ENCODE results near the gene NPPB.
"Not testable (repeated sequence)": the region's sequence is repeated elsewhere in the genome, so short reads cannot be mapped to it uniquely, and the experiment has no call there.

Gene NPPB

GRCh38 chr1:11858613-11858967, at the start of gene NPPB:
NPPB (minus strand) TSS chr1:11858945; CDS start chr1:11858833, 112 bp downstream.
- no peak for DNase-seq

- DNase-seq, result peak; percentile 70 to 77
These were observed 49.4 kb upstream of the NPPB start for GRCh38 chr1:11908095-11908675.

- peak; percentile 88 to 90 for DNase-seq
These were observed 48.7 kb upstream of the NPPB start for GRCh38 chr1:11907275-11908094.

GRCh38 chr1:11906870-11907269, 48.1 kb upstream of the NPPB start:
- no peak for DNase-seq

- DNase-seq, result no peak
These were observed 46.2 kb upstream of the NPPB start for GRCh38 chr1:11904978-11905377.

GRCh38 chr1:11904156-11904555, 45.4 kb upstream of the NPPB start:
- not testable (repeated sequence) for DNase-seq

GRCh38 chr1:11903210-11903609, 44.5 kb upstream of the NPPB start:
- no peak for DNase-seq

GRCh38 chr1:11901446-11901845, 42.7 kb upstream of the NPPB start:
- not testable (repeated sequence) for DNase-seq

GRCh38 chr1:11898831-11899467, 40.2 kb upstream of the NPPB start:
- DNase-seq, result no peak

GRCh38 chr1:11898086-11898785, 39.5 kb upstream of the NPPB start:
- DNase-seq, result no peak

- DNase-seq, result not testable (repeated sequence)
These were observed 35.8 kb upstream of the NPPB start for GRCh38 chr1:11894501-11894900.

GRCh38 chr1:11893907-11894251, 35.1 kb upstream of the NPPB start:
- DNase-seq, result peak; percentile 74 to 79

- DNase-seq, result no peak
These were observed 32.9 kb upstream of the NPPB start for GRCh38 chr1:11891433-11892186.

- no peak for DNase-seq
These were observed 30.1 kb upstream of the NPPB start for GRCh38 chr1:11888877-11889208.

- no peak for DNase-seq
These were observed 29.6 kb upstream of the NPPB start for GRCh38 chr1:11888206-11888876.

- no peak for DNase-seq
These were observed 28.9 kb upstream of the NPPB start for GRCh38 chr1:11887666-11888007.

- DNase-seq, result no peak
These were observed 28.4 kb upstream of the NPPB start for GRCh38 chr1:11886986-11887665.

GRCh38 chr1:11885916-11886315, 27.2 kb upstream of the NPPB start:
- DNase-seq, result no peak

GRCh38 chr1:11882814-11883538, 24.2 kb upstream of the NPPB start:
- no peak for DNase-seq

GRCh38 chr1:11881749-11882441, 23.1 kb upstream of the NPPB start:
- no peak for DNase-seq
